Mononuclear cell (primary cell): Measurements from ENCODE around the gene IMMP2L. TPM values are rescaled to one million over a fixed set of nuclear protein-coding genes. Genes with fewer than 3 reads are reported as not detected.
"Not testable (repeated sequence)": the region's sequence is repeated elsewhere in the genome, so short reads cannot be mapped to it uniquely, and the experiment has no call there.

Experiments
- H3K27me3 ChIP-seq: 2 replicates; pipeline ENCODE4 v1.6.0; 2011; ENCODE audit warnings: low read length, control low read depth; ENCODE audit not compliant: insufficient read depth
- H3K4me1 ChIP-seq: 2 replicates; pipeline ENCODE4 v1.5.1; 2011; ENCODE audit warnings: mild to moderate bottlenecking, low read length, control low read depth; ENCODE audit not compliant: insufficient read depth
- H3K4me3 ChIP-seq: 2 replicates; pipeline ENCODE4 v1.5.1; 2011; ENCODE audit warnings: mild to moderate bottlenecking, low read length, moderate library complexity
- H3K9me3 ChIP-seq: 2 replicates; pipeline ENCODE4 v1.5.1; 2011; ENCODE audit warnings: low read depth, mild to moderate bottlenecking, control low read depth, low read length
- total RNA-seq: library from RNA; depleted of rRNA; stranded (reverse); fragments of >200 nt; gene quantifications from one replicate; pipeline ENCODE4 v1.2.3, GENCODE V29; 2012

IMMP2L gene
- total RNA-seq, 1 donor = 14.6 TPM

- H3K9me3 ChIP-seq, H3K4me3 ChIP-seq, H3K27me3 ChIP-seq, H3K4me1 ChIP-seq: not testable (repeated sequence)
Observed at GRCh38 chr7:111501799-111502198, 60.5 kb downstream of the IMMP2L start.

GRCh38 chr7:111499027-111499426 is 63.3 kb downstream of the IMMP2L start:
- H3K4me3 ChIP-seq = no peak overlapping the region
- H3K9me3 ChIP-seq = no peaks in the 10 kb centered on the region
- H3K27me3 ChIP-seq = no peaks in the 10 kb centered on the region
- no peaks in the 10 kb centered on the region for H3K4me1 ChIP-seq

GRCh38 chr7:111498391-111499007 is 63.8 kb downstream of the IMMP2L start:
- H3K4me1 ChIP-seq = no peaks in the 10 kb centered on the region
- no peaks in the 10 kb centered on the region for H3K9me3 ChIP-seq
- no peak overlapping the region for H3K4me3 ChIP-seq
- H3K27me3 ChIP-seq = no peaks in the 10 kb centered on the region

DNA sequence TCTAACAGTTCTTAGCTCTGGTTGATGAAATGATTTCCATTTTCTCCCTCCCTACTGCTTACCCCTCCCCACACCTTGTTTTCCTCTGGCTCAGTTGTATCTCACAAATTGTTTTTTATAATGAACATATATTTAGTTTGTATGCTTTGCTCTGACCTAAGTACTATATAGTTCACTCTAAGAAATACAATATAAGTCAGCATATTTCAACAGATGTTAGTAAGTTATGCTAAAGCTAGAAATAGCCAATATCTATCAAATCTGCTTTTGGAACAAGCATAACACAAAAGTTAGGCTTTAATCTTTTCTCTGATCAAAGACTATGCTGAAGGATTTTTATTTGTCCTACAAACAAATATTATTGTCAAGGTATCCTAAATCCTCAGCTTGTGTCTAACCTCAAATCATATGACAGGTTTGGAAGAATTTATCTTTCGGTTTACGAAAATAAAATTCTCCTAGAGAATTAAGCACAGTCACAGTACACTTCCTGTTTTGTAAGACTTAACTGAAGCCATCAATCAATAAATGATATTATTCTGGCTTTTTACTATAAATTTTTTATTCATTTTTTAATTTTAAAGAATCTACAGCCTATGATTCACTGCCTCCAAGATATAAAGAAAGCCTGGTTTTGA is 67.0 kb downstream of the IMMP2L start:
- Histone ChIP-seq H3K4me1 (no peaks in the 10 kb centered on the region), H3K9me3 (no peaks in the 10 kb centered on the region), H3K4me3 (no peak overlapping the region), H3K27me3 (no peaks in the 10 kb centered on the region)

GRCh38 chr7:111492234-111492633 is 70.1 kb downstream of the IMMP2L start:
- H3K4me3 ChIP-seq = no peak overlapping the region
- H3K4me1 ChIP-seq = no peaks in the 10 kb centered on the region
- no peaks in the 10 kb centered on the region for H3K27me3 ChIP-seq
- no peaks in the 10 kb centered on the region for H3K9me3 ChIP-seq

GRCh38 chr7:111486472-111487142 is 75.7 kb downstream of the IMMP2L start:
- Histone ChIP-seq H3K4me3 (no peak overlapping the region), H3K9me3 (no peaks in the 10 kb centered on the region), H3K27me3 (no peaks in the 10 kb centered on the region), H3K4me1 (no peaks in the 10 kb centered on the region)

- no peak overlapping the region for H3K4me3 ChIP-seq
- H3K9me3 ChIP-seq = no peaks in the 10 kb centered on the region
- no peaks in the 10 kb centered on the region for H3K4me1 ChIP-seq
- no peaks in the 10 kb centered on the region for H3K27me3 ChIP-seq
Observed at GRCh38 chr7:111485701-111486380, 76.5 kb downstream of the IMMP2L start.

DNA sequence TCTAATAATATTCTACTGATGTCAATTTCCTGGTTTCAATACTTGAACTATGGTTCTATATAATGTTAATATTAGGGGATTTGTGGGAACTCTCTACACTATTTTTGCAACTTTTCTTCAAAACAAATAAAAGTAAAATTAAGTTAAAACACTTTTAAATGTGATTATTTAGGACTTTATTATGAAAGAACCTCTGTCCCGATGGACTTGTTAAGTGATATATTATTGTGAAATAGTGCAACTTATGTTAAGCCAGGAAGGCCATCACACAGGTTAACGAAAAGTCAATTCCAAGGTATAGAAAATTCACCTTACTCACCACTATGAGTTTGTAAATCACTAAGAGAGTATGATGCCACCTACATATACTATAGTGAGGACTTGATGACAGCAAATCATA is 79.2 kb downstream of the IMMP2L start:
- no peak overlapping the region for H3K4me3 ChIP-seq
- no peaks in the 10 kb centered on the region for H3K9me3 ChIP-seq
- H3K27me3 ChIP-seq = no peaks in the 10 kb centered on the region
- no peaks in the 10 kb centered on the region for H3K4me1 ChIP-seq

DNA sequence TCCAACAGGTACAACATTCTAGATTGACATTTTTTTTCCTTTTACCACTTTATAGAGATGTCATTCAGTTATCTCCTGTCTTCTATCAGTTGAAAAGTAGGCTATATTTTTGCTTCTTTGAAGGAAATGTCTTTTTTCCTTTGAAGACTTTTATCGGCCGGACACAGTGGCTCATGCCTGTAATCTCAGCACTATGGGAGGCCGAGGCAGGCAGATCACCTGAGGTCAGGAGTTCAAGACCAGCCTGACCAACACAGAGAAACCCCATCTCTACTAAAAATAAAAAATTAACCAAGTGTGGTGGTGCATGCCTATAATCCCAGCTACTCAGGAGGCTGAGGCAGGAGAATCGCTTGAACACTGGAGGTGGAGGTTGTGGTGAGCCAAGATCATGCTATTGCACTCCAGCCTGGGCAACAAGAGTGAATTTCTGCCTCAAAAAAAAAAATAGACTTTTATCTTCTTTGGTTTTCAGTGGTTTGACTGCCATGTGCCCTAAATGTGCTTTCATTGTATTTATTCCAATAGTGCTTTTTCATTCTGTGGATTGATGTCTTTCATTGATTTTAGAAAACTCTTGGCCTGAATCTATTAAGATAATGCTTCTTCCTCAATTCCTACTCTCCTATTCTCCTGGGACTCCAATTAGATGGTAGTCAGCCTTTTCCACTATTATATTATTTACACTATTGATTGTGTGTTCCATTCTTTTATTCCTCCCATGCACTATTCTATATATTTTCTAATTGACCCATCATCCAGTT is 84.6 kb downstream of the IMMP2L start:
- Histone ChIP-seq H3K27me3 (no peaks in the 10 kb centered on the region), H3K9me3 (no peaks in the 10 kb centered on the region), H3K4me3 (no peak overlapping the region), H3K4me1 (no peaks in the 10 kb centered on the region)

DNA sequence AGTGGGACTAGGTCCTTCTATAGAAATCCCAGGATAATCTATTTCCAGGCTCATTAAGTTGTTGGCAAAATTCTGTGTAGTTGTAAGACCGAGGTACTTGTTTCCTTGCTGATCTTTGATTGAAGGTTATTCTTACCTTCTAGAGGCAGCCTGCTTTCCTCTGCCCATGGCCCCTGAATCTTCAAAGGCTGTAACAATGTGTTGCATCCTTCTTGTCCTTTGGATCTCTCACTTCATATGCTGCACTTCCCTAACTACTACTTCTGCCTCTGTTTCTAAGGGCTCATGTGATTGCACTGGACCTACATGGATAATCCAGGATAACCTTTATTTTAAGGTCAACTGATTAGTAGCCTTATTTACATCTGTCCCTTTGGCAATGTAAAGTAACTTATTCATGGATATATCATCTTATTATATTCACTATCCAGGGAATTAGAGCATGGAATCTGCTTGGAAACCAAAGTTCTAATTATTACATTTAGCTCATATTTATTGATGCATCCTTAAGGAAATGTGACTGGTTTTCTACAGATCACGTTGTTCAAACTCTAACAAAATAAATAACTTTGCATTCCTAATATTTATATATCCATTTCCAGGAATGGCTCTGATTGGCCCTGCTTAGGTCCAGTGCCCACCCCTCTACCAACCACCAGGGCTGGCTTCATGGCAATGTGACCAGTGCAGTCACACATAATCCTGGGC is 85.6 kb downstream of the IMMP2L start:
- Histone ChIP-seq H3K9me3 (no peaks in the 10 kb centered on the region), H3K4me1 (no peaks in the 10 kb centered on the region), H3K4me3 (no peak overlapping the region), H3K27me3 (no peaks in the 10 kb centered on the region)

- Histone ChIP-seq H3K4me3 (no peak overlapping the region), H3K4me1 (no peaks in the 10 kb centered on the region), H3K9me3 (no peaks in the 10 kb centered on the region), H3K27me3 (no peaks in the 10 kb centered on the region)
Observed at GRCh38 chr7:111475959-111476358, 86.3 kb downstream of the IMMP2L start.

DNA sequence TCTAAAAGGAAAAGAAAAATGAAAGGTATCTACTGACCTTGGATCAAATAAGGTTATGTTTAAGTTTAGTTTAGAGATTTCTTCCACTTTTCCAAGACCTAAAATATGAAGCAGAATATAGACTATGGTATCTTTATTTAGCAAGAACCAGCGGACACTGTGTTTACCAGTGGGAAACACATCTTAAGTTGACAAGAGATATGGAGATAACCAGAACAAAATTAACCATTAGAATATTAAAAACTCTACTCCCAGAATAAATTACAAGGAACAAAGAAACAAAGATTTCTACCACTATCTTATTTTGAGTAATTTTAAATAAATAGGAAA is 86.9 kb downstream of the IMMP2L start:
- Histone ChIP-seq H3K4me1 (no peaks in the 10 kb centered on the region), H3K4me3 (no peak overlapping the region), H3K9me3 (no peaks in the 10 kb centered on the region), H3K27me3 (no peaks in the 10 kb centered on the region)

DNA sequence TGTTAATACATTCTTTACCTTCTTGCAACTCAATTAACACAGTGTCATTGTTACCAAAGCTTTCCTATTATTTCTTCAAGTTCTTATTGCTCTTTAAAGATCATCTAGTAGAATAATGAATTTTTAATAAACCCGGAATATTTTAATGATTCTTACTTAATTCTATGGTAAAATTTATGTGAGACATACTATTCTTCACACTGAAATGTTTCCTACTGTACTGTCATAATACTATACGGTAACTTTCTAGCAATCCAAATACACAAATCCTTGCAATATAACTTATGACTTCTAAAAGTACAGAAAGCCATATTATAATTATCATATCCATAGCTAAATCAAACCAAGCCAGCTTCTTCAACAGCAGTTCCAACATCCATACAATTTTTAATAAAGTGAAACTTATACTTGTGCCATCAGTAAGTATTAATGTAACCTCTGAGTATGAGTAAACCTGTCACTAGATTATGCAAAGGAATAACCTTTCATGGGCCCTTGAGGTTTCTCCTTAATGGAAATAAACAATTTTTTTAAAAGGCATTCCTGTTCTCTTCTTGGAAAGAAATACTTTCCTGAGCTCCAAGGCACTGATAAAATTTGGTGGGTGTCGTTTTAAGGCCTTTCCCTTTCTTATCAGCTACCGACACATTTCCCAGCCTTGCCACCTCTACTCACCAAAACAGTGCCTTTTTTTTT is 87.4 kb downstream of the IMMP2L start:
- Histone ChIP-seq H3K4me1 (no peaks in the 10 kb centered on the region), H3K4me3 (no peak overlapping the region), H3K27me3 (no peaks in the 10 kb centered on the region), H3K9me3 (no peaks in the 10 kb centered on the region)
